Muscle layer of duodenum (tissue), 2 donors: ENCODE data around the gene KNL1.
A peak's percentile ranks its signal among the peaks of the same experiment; 100 is the strongest.
"Not testable (repeated sequence)": the region's sequence is repeated elsewhere in the genome, so short reads cannot be mapped to it uniquely, and the experiment has no call there.

Experiments
- H3K27ac ChIP-seq: one replicate; pipeline ENCODE4 v1.7.0; 2013; ENCODE audit warnings: mild to moderate bottlenecking, low read length
- H3K27me3 ChIP-seq: one replicate; pipeline ENCODE4 v1.7.0; 2013; ENCODE audit warnings: low read depth, mild to moderate bottlenecking, control low read depth, low read length
- H3K36me3 ChIP-seq, 2 donors: one replicate each; pipeline ENCODE4 v1.7.0; 2013; ENCODE audit warnings: low read length in 2 of 2, control low read depth in 1 of 2, mild to moderate bottlenecking in 1 of 2; ENCODE audit not compliant: insufficient read depth in 2 of 2, control insufficient read depth in 1 of 2
- H3K4me1 ChIP-seq, 2 donors: one replicate each; pipeline ENCODE4 v1.7.0; 2013; ENCODE audit warnings: low read length in 2 of 2, mild to moderate bottlenecking in 2 of 2, control low read depth in 1 of 2, moderate library complexity in 1 of 2; ENCODE audit not compliant: insufficient read depth in 2 of 2, control insufficient read depth in 1 of 2
- H3K4me3 ChIP-seq, 2 donors: one replicate each; pipeline ENCODE4 v1.7.0; 2013; ENCODE audit warnings: low read length in 2 of 2, low read depth in 1 of 2, mild to moderate bottlenecking in 1 of 2
- H3K9me3 ChIP-seq, 2 donors: one replicate each; pipeline ENCODE4 v1.7.0; 2013; ENCODE audit warnings: low read length in 2 of 2, control low read depth in 1 of 2, mild to moderate bottlenecking in 1 of 2; ENCODE audit not compliant: control insufficient read depth in 1 of 2
- donor health status: healthy.

The KNL1 gene

DNA sequence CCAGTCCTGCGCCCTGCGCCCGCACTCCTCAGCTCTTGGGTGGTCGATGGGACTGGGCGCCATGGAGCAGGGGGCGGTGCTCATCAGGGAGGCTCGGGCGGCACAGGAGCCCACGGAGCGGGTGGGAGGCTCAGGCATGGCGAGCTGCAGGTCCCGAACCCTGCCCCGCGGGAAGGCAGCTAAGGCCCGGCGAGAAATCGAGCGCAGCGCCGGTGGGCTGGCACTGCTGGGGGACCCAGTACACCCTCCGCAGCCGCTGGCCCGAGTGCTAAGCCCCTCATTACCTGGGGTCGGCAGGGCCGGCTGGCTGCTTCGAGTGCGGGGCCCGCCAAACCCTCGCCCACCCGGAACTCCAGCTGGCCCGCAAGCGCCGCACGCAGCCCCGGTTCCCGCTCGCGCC lies 82.9 kb downstream of the KNL1 start:
- not testable (repeated sequence) for H3K27me3 ChIP-seq, H3K36me3 ChIP-seq, H3K27ac ChIP-seq, H3K9me3 ChIP-seq, H3K4me1 ChIP-seq, H3K4me3 ChIP-seq

DNA sequence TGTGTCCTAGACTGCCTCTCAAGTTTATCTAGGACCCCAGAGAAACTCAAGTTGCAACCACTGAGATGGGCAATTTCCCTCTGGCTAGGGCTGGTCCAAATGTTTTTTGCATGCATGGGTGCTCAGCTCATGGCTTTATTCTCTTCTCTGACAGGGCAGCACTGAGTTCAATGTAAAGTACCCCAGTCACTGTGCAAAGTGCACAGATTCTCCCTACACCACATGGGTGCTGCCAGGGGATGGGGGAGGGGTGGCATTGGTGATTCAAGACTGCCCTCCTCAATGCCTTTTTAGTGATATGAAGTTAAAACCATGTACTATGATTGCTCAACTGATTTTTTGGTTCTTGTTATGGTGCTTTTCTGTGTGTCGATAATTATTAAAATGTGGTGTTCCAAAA lies 86.1 kb downstream of the KNL1 start:
- H3K4me1 ChIP-seq, result no peaks in the 10 kb centered on the region
- H3K36me3 ChIP-seq, result no peaks in the 10 kb centered on the region
- no peak overlapping the region for H3K4me3 ChIP-seq
- H3K27me3 ChIP-seq, result no peaks in the 10 kb centered on the region
- H3K9me3 ChIP-seq, result no peaks in the 10 kb centered on the region
- no peak overlapping the region for H3K27ac ChIP-seq

DNA sequence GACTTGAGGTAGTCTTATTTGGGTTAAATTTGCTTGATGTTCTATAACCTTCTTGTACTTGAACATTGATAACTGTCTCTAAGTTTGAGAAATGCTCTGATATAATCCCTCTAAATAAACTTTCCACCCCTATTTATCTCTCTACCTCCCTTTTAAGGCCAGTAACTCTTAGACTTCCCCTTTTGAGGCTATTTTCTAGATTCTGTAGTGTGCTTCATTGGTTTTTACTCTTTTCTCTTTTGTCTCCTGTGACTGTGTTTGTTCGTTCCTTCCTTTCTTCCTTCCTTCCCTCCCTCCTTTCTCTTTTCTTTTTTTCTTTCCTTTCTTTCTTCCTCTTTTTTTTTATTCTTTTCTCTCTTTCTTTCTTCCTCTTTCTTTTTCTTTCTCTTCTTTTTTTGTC lies 86.9 kb downstream of the KNL1 start:
- H3K9me3 ChIP-seq, H3K4me3 ChIP-seq, H3K27ac ChIP-seq, H3K27me3 ChIP-seq, H3K36me3 ChIP-seq, H3K4me1 ChIP-seq: not testable (repeated sequence)

DNA sequence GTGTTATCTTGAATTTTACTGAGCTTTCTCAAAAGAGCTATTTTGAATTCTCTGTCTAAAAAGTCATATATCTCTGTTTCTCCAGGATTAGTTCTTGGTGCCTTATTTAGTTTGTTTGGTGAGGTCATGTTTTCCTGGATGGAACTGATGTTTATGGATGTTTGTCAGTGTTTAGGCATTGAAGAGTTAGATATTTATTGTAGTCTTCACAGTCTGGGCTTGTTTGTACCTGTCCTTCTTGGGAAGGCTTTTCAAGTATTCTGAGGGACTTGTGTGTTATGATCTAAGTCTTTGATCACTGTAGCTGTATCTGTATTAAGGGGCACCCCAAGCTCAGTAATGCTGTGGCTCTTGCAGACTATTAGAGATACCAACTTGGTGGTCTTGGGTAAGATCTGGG lies 90.3 kb downstream of the KNL1 start:
- no peak overlapping the region for H3K4me3 ChIP-seq
- H3K27me3 ChIP-seq, result no peaks in the 10 kb centered on the region
- H3K9me3 ChIP-seq, result no peaks in the 10 kb centered on the region
- H3K36me3 ChIP-seq, result no peaks in the 10 kb centered on the region
- no peaks in the 10 kb centered on the region for H3K4me1 ChIP-seq
- no peak overlapping the region for H3K27ac ChIP-seq

DNA sequence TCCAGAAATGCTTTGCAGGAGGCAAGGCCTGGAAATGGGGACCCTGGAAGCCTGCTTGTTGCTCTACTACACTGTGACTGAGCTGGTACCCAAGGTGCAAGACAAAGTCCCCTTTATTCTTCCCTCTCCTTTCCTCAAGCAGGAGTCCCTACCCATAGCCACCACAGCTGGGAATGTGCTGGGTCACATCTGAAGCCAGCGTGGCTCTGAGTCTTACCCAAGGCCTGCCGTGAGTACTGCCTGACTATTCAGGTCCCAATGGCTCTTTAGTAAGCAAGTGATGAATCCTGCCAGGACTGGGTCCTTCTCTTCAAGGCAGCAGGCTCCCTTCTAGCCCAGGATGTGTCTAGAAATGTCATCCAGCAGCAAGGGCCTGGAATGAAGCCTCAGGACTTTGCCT lies 91.3 kb downstream of the KNL1 start:
- no peaks in the 10 kb centered on the region for H3K9me3 ChIP-seq
- no peaks in the 10 kb centered on the region for H3K4me1 ChIP-seq
- no peak overlapping the region for H3K27ac ChIP-seq
- H3K27me3 ChIP-seq, result no peaks in the 10 kb centered on the region
- H3K4me3 ChIP-seq, result no peak overlapping the region
- H3K36me3 ChIP-seq, result no peaks in the 10 kb centered on the region

DNA sequence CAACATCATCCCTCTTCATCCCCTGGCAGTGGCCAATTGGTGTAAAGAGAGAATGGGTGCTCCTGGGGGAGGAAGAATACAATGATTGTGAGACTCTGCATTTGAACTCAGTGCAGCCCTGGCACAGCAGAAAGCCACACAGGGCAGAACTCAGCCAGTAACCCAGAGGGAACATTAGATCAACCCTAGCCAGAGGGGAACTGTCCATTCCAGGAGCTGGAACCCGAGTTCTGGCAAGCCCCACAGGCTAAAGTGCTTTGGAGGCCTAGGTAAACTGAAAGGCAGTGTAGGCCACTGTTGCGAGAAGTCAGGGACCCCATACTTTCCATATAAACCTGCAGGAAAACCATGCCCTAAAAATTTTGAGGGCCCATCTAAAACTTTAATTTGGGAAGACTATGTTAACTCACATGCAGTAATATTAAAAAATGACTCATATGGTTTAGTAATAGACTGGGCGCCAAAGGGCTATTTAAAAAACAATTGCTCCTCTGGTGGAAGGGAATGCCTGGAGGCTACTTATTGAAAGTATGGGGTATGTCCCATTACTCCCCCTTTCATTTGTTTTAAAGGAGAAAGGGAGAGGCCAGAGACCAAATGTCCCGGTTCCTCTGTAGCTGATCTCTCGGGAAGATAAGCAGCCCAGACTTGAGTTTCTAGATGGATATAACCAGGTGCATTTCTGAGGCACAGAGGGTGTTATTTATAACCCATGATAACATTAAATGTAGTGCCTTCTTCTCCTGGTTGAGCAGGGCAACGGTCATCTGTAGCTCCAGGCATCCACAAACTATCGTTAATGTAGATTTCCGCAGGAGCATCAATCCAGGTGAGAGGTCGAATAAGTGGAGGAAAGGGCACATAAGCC lies 95.1 kb downstream of the KNL1 start:
- Histone ChIP-seq H3K36me3 (no peaks in the 10 kb centered on the region), H3K4me3 (no peak overlapping the region), H3K4me1 (peaks cover 3 to 5% of the 10 kb centered on the region in 2 donors), H3K27ac (no peak overlapping the region), H3K27me3 (no peaks in the 10 kb centered on the region), H3K9me3 (no peaks in the 10 kb centered on the region)

DNA sequence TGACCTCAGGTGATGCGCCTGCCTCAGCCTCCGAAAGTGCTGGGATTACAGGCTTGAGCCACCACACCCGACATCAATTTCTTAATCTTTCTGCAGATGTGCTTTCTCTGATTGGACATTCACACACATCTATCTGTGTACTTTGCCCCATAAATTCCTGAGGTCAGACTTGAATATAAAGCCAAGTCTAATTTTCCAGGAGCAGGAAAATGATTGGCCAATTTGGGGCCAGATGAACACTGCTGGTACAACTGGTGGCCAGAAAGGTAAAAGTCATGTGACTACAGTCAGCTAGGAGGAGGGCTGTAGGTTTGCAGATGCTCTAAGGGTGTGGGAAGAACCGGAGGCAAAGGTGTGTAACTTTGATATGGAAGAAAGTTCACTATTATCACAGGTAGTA lies 97.7 kb downstream of the KNL1 start:
- H3K9me3 ChIP-seq, result no peaks in the 10 kb centered on the region
- peaks cover 0 to 4% of the 10 kb centered on the region in 2 donors for H3K36me3 ChIP-seq
- no peaks in the 10 kb centered on the region for H3K27me3 ChIP-seq
- no peak overlapping the region for H3K4me3 ChIP-seq
- H3K4me1 ChIP-seq, result peaks cover 3 to 6% of the 10 kb centered on the region in 2 donors
- no peak overlapping the region for H3K27ac ChIP-seq

DNA sequence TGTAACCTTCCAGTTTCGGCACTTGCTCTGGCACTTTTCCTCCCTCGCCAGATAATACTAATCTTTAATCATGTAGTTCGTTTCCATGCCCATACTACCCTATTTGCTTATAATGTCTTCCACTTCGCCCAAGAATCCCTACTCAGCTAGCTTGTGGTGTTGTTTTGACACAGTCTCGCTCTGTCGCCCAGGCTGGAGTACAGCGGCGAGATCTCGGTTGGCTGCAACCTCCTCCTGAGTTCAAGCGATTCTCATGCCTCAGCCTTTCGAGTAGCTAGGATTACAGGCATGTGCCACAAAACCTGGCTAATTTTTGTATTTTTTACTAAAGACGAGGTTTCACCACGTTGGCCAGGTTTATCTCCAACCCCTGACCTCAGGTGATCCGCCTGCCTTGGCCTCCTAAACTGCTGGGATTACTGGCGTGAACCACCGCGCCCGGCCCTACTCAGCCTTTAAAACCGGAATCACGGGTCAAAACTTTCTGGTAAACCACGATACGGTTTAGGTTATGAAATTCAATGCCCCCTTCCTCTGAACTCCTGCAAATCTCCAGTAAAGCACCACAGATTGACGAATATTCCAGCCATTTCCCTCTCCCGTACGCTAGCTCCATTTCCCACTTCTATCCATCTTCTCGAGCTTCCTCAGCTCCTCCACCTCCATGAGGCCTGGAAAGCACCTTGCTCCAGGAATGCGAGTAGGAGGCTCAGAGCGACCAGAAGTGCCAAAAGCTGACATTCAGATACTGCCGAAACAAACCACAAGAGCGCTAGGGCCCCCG lies 100.0 kb downstream of the KNL1 start:
- Histone ChIP-seq H3K4me3 (peak overlapping the region; percentile 94 to 99), H3K4me1 (peaks cover 3 to 6% of the 10 kb centered on the region in 2 donors), H3K9me3 (no peaks in the 10 kb centered on the region), H3K27ac (peak overlapping the region; percentile 97), H3K27me3 (no peaks in the 10 kb centered on the region), H3K36me3 (peaks cover 0 to 4% of the 10 kb centered on the region in 2 donors)

DNA sequence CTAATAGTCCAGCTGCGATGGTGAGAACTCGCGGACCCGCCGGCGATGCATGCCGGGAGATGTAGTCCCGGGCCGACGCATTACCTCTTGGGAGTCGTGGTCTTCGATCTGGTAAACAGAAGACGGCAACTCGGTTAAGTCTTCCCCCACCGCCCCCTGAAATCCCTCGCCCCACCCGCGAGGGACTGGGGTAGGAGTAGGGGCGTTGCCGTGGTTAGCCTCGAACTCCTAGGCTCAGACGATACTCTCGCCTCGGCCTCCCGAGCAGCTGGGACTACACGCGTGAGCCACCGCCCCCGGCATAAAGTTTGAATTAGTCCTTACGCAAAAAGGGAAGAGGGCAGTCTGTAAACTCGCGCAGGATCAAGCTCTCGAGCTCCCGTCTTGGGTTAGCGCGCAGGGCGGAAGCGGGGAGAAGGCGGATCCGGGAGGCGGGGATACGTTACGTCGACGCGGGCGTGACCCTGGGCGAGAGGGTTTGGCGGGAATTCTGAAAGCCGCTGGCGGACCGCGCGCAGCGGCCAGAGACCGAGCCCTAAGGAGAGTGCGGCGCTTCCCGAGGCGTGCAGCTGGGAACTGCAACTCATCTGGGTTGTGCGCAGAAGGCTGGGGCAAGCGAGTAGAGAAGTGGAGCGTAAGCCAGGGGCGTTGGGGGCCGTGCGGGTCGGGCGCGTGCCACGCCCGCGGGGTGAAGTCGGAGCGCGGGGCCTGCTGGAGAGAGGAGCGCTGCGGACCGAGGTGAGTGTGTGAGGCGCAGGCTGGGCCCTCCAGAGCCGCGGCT lies 100.8 kb downstream of the KNL1 start, which contains the start of gene RAD51:
Gene RAD51, plus strand, starts transcription at position 487 of the 781 bp plus-strand sequence. CDS start 3,585 bp downstream, outside the sequence.
- Histone ChIP-seq H3K4me3 (peak within 1 kb of the TSS; percentile 94 to 99), H3K27ac (peak within 1 kb of the TSS; percentile 97)

DNA sequence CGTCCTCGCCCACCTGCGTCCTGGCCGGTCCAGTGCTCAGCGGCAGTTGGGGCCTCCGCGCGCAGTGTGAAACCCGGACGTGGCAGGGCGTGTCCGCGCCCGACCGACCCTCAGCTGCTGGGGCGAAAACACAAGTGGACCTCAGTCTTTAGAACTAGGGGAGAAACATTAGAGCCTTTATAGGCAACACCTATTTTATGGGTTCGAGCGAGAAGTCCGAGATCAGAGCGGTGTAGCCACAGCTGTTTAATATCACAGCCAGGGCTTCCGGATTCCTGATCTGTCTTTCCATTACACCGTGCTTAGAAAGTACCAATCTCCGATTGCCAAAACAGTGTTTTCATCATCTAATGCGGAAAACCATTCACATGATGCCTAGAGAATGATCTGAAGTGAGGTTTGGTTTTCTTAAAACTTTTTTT lies 101.4 kb downstream of the KNL1 start:
- Histone ChIP-seq H3K27me3 (no peaks in the 10 kb centered on the region), H3K36me3 (peaks cover 0 to 4% of the 10 kb centered on the region in 2 donors), H3K9me3 (no peaks in the 10 kb centered on the region), H3K4me3 (peak overlapping the region; percentile 94 to 99), H3K4me1 (peaks cover 3 to 6% of the 10 kb centered on the region in 2 donors), H3K27ac (no peak overlapping the region)

More for the DNA sequence above, 100.8 kb downstream of the KNL1 start, which contains the start of gene RAD51:
- Histone ChIP-seq H3K9me3 (no peaks in the 10 kb centered on the region), H3K36me3 (peaks cover 0 to 4% of the 10 kb centered on the region in 2 donors), H3K4me1 (peaks cover 3 to 6% of the 10 kb centered on the region in 2 donors), H3K27me3 (no peaks in the 10 kb centered on the region)

DNA sequence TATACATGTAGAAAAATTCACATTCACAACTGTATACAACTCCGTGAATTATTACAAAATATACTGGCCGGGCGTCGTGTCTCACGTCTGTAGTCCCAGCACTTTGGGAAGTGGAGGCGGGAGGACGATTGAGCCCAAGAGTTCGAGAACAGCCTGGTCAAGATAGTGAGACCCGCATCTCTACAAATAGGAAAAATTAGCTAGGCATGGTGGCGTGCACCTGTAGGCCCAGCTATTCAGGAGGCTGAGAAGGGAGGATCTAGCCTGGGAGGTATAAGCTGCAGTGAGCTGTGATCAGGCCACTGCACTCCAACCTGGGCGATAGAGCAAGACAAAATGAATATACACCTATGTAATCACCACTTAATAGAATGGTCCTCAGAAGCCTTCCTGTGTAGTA lies 102.2 kb downstream of the KNL1 start:
- Histone ChIP-seq H3K36me3 (peaks cover 0 to 4% of the 10 kb centered on the region in 2 donors), H3K27ac (no peak overlapping the region), H3K27me3 (no peaks in the 10 kb centered on the region), H3K9me3 (no peaks in the 10 kb centered on the region), H3K4me3 (no peak overlapping the region), H3K4me1 (peaks cover 3 to 6% of the 10 kb centered on the region in 2 donors)
